ENCODE results near the gene TCF7.

TCF7 gene

GRCh38 chr5:134113902-134114875, at the start of gene TCF7:
TCF7 (plus strand) TSS chr5:134114681; CDS start chr5:134114907, 226 bp downstream.
- DNase-seq (ENCODE audit: low read depth) = peak; percentile 43

- DNase-seq (ENCODE audit: low read depth) = no peak
These were observed 44.9 kb upstream of the TCF7 start for GRCh38 chr5:134069553-134069952.

GRCh38 chr5:134070725-134071613, 43.5 kb upstream of the TCF7 start:
- no peak for DNase-seq (ENCODE audit: low read depth)

- DNase-seq (ENCODE audit: low read depth) = no peak
These were observed 42.8 kb upstream of the TCF7 start for GRCh38 chr5:134071614-134072207.

- DNase-seq (ENCODE audit: low read depth) = no peak
These were observed 41.8 kb upstream of the TCF7 start for GRCh38 chr5:134072471-134073210.

GRCh38 chr5:134073404-134073803, 41.1 kb upstream of the TCF7 start:
- DNase-seq (ENCODE audit: low read depth) = no peak

GRCh38 chr5:134075102-134075501, 39.4 kb upstream of the TCF7 start:
- no peak for DNase-seq (ENCODE audit: low read depth)

- no peak for DNase-seq (ENCODE audit: low read depth)
These were observed 36.4 kb upstream of the TCF7 start for GRCh38 chr5:134077926-134078580.

GRCh38 chr5:134079748-134080581, 34.5 kb upstream of the TCF7 start:
- no peak for DNase-seq (ENCODE audit: low read depth)

GRCh38 chr5:134082264-134082992, 32.1 kb upstream of the TCF7 start:
- no peak for DNase-seq (ENCODE audit: low read depth)

- no peak for DNase-seq (ENCODE audit: low read depth)
These were observed 31.0 kb upstream of the TCF7 start for GRCh38 chr5:134083517-134083916.

- DNase-seq (ENCODE audit: low read depth) = no peak
These were observed 30.4 kb upstream of the TCF7 start for GRCh38 chr5:134084022-134084565.

- no peak for DNase-seq (ENCODE audit: low read depth)
These were observed 29.9 kb upstream of the TCF7 start for GRCh38 chr5:134084570-134084969.

GRCh38 chr5:134085411-134085810, 29.1 kb upstream of the TCF7 start:
- no peak for DNase-seq (ENCODE audit: low read depth)

- no peak for DNase-seq (ENCODE audit: low read depth)
These were observed 28.1 kb upstream of the TCF7 start for GRCh38 chr5:134086225-134086942.

GRCh38 chr5:134086943-134087305, 27.6 kb upstream of the TCF7 start:
- DNase-seq (ENCODE audit: low read depth) = no peak

GRCh38 chr5:134088291-134088690, 26.2 kb upstream of the TCF7 start:
- DNase-seq (ENCODE audit: low read depth) = no peak

- DNase-seq (ENCODE audit: low read depth) = no peak
These were observed 25.4 kb upstream of the TCF7 start for GRCh38 chr5:134088994-134089560.
